ENCODE measurements around the gene HAND1. TPM values are rescaled to one million over a fixed set of nuclear protein-coding genes. Genes with fewer than 3 reads are reported as not detected.

The HAND1 gene
- total RNA-seq (not detected), polyA plus RNA-seq (not detected), total RNA-seq (not detected)

DNA sequence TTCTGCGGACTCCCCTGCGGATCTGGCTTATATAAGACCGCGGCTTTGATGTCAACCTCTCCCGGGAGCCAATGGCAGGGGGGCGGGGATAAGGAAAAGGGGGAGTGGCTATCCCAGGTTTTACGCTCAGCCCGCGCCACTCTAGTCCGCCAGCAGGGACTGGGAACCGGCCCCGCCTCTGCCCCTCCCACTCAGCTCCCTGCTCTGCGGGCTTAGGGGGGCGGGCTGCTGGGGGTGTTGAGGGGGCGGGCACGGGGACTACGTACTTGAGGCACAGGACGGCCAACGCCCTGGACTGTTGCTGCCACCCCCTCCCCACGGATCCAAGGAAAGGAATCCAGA lies at the start of gene HAND1:
TSS of gene HAND1 (minus strand) at position 4 of the 342 bp plus-strand sequence. CDS start 219 bp downstream, outside the sequence.
- H3K9me3 Mint-ChIP-seq, result peaks cover 0 to 6% (median 0%) of the 10 kb centered on the region in 11 donors
- Histone ChIP-seq H3K36me3 (ENCODE audit: control insufficient read depth in 2 of 3, insufficient read depth in 3 of 3, low read length in 3 of 3) (no peaks in the 10 kb centered on the region), H3K27me3 (ENCODE audit: control insufficient read depth in 2 of 2, insufficient read depth in 2 of 2, low read length in 2 of 2) (peaks cover 14 to 76% of the 10 kb centered on the region in 2 donors), H3K27ac (ENCODE audit: low read depth, low read length) (no peak within 1 kb of the TSS), H3K4me1 (ENCODE audit: control insufficient read depth in 2 of 2, insufficient read depth in 2 of 2, low read length in 2 of 2) (peaks cover 18 to 44% of the 10 kb centered on the region in 2 donors), H3K4me3 (ENCODE audit: low read length) (no peak within 1 kb of the TSS), H3K9me3 (ENCODE audit: control insufficient read depth in 2 of 3, low read length in 3 of 3) (no peaks in the 10 kb centered on the region)
- peak within 1 kb of the TSS; percentile 23 to 86 (median 69) for H3K4me3 Mint-ChIP-seq
- peaks cover 81 to 96% (median 85%) of the 10 kb centered on the region in 5 donors for H3K27me3 Mint-ChIP-seq
- peak within 1 kb of the TSS in 1 of 9 donors; percentile 73 for H3K27ac Mint-ChIP-seq
- POLR2A ChIA-PET, result no interaction called here
- peaks cover 0 to 18% (median 0%) of the 10 kb centered on the region in 5 donors for H3K36me3 Mint-ChIP-seq
- DNase-seq, result no peak
- intact Hi-C loops (cut with micrococcal nuclease), result loop anchor here in 1 of 2 donors (10.0 kb wide), 1 partner anchor 1247 kb away; no protein-coding TSS in a partner anchor
- ATAC-seq, result no peak
- CTCF ChIA-PET, result no interaction called here
- peaks cover 34 to 66% (median 59%) of the 10 kb centered on the region in 7 donors for H3K4me1 Mint-ChIP-seq

DNA sequence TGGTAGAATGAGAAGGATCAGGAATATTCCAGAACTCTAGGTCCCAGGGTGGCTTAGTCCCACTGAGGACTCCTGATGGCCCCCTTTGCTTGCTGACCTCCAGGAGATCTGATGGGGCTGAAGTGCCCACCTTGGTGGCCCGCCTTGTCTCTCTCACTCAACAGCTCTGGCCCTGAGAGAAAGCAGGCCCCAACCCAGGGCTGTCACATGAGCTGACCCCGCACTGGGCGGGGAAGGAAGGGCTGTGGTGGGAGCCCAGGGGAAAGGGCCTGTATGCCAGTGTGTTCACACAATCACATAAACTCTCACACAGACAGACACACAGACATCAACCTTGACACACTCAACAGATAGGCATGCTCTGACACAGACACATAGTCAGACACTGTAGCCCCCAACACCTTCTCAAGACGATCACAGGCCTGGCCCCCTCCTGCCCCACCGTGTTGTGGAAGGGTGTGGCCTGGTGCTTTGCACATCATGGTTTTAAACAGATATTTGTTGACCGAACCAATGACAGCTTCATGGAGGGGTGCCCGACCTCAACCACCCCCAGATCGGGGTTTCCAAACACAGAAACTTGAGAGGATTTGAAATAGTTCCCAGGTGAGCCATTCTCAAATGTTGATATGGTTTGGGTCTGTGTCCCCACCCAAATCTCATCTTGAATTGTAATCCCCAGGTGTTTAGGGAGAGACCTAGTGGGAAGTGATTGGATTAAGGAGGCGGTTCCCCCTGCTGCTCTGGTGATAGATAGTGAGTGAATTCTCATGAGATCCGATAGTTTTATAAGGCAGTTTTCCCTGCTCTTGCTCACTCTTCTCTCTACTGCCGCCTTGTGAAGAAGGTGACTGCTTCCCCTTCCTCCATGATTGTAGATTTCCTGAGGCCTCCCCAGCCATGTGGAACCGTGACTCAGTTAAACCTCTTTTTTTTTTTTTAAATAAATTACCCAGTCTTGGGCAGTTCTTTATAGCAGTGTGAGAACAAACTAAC lies 48.5 kb upstream of the HAND1 start:
- ChIA-PET CTCF (no interaction called here), POLR2A (no interaction called here)
- no peak overlapping the region for H3K4me3 ChIP-seq (ENCODE audit: low read length)
- no peaks in the 10 kb centered on the region for H3K9me3 ChIP-seq (ENCODE audit: control insufficient read depth in 2 of 3, low read length in 3 of 3)
- intact Hi-C loops (cut with micrococcal nuclease), result no loop called here
- no peaks in the 10 kb centered on the region for H3K27me3 ChIP-seq (ENCODE audit: control insufficient read depth in 2 of 2, insufficient read depth in 2 of 2, low read length in 2 of 2)
- peak; percentile 8 for ATAC-seq
- peaks cover 10 to 43% (median 34%) of the 10 kb centered on the region in 5 donors for H3K27me3 Mint-ChIP-seq
- H3K4me3 Mint-ChIP-seq, result no peak overlapping the region
- no peaks in the 10 kb centered on the region for H3K36me3 Mint-ChIP-seq
- H3K9me3 Mint-ChIP-seq, result peaks cover 0 to 3% (median 0%) of the 10 kb centered on the region in 11 donors
- H3K4me1 Mint-ChIP-seq, result peaks cover 0 to 2% (median 0%) of the 10 kb centered on the region in 7 donors
- no peak for DNase-seq
- no peaks in the 10 kb centered on the region for H3K4me1 ChIP-seq (ENCODE audit: control insufficient read depth in 2 of 2, insufficient read depth in 2 of 2, low read length in 2 of 2)
- H3K36me3 ChIP-seq (ENCODE audit: control insufficient read depth in 2 of 3, insufficient read depth in 3 of 3, low read length in 3 of 3), result no peaks in the 10 kb centered on the region
- H3K27ac ChIP-seq (ENCODE audit: low read depth, low read length), result no peak overlapping the region
- H3K27ac Mint-ChIP-seq, result no peak overlapping the region

DNA sequence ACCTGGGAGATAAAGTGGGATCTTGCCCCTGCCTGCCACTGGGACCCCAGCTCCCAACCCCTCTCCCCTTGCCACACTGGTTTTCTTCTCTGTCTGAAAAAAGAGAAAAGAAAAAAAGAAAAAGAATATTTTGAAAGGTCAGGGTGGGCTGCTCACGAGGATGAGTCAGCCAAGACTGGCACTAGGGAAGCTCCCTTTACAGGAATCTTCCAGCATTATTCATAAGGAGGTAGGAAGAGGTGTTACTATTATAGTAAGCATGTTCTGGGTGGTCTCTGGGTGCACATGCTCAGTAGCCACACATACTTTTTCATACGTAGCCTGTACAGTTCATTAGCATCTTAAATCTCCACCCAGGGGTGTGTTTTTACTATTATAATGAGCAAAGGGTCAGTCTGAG lies 46.8 kb upstream of the HAND1 start:
- H3K4me1 ChIP-seq (ENCODE audit: control insufficient read depth in 2 of 2, insufficient read depth in 2 of 2, low read length in 2 of 2), result no peaks in the 10 kb centered on the region
- Mint-ChIP-seq H3K27me3 (peaks cover 19 to 48% (median 43%) of the 10 kb centered on the region in 5 donors), H3K27ac (no peak overlapping the region), H3K4me1 (peaks cover 0 to 2% (median 0%) of the 10 kb centered on the region in 7 donors), H3K9me3 (peaks cover 0 to 2% (median 0%) of the 10 kb centered on the region in 11 donors), H3K4me3 (no peak overlapping the region), H3K36me3 (no peaks in the 10 kb centered on the region)
- H3K36me3 ChIP-seq (ENCODE audit: control insufficient read depth in 2 of 3, insufficient read depth in 3 of 3, low read length in 3 of 3), result no peaks in the 10 kb centered on the region
- no peaks in the 10 kb centered on the region for H3K9me3 ChIP-seq (ENCODE audit: control insufficient read depth in 2 of 3, low read length in 3 of 3)
- ChIA-PET POLR2A (no interaction called here), CTCF (no interaction called here)
- DNase-seq, result no peak
- intact Hi-C loops (cut with micrococcal nuclease), result no loop called here
- no peaks in the 10 kb centered on the region for H3K27me3 ChIP-seq (ENCODE audit: control insufficient read depth in 2 of 2, insufficient read depth in 2 of 2, low read length in 2 of 2)
- no peak overlapping the region for H3K27ac ChIP-seq (ENCODE audit: low read depth, low read length)
- no peak overlapping the region for H3K4me3 ChIP-seq (ENCODE audit: low read length)
- ATAC-seq, result no peak

DNA sequence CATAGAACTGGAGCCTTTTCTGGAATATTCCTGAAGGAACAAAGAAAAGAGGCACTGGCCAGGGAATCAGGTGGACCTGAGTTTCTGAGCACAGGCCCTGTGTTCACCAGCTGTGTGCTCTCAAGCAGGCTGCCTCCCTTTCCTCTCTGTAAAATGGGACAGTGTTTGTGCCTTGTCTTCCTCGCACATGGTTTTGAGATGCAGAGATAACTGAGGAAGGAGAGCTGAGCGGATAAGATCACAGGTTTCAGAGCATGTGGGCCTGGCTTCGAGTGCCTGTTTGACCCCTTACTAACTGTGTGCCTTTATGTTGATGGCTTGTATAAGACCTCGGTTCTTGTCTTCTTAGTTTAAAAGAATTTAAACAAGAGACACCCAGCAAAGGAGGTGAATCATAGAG lies 46.2 kb upstream of the HAND1 start:
- ChIA-PET POLR2A (no interaction called here), CTCF (no interaction called here)
- H3K4me3 ChIP-seq (ENCODE audit: low read length), result no peak overlapping the region
- H3K27ac ChIP-seq (ENCODE audit: low read depth, low read length), result no peak overlapping the region
- no peaks in the 10 kb centered on the region for H3K27me3 ChIP-seq (ENCODE audit: control insufficient read depth in 2 of 2, insufficient read depth in 2 of 2, low read length in 2 of 2)
- Mint-ChIP-seq H3K4me3 (no peak overlapping the region), H3K27ac (no peak overlapping the region), H3K9me3 (peaks cover 0 to 2% (median 0%) of the 10 kb centered on the region in 11 donors), H3K4me1 (peaks cover 0 to 2% (median 0%) of the 10 kb centered on the region in 7 donors), H3K36me3 (no peaks in the 10 kb centered on the region), H3K27me3 (peaks cover 20 to 52% (median 47%) of the 10 kb centered on the region in 5 donors)
- no peaks in the 10 kb centered on the region for H3K36me3 ChIP-seq (ENCODE audit: control insufficient read depth in 2 of 3, insufficient read depth in 3 of 3, low read length in 3 of 3)
- intact Hi-C loops (cut with micrococcal nuclease), result no loop called here
- no peaks in the 10 kb centered on the region for H3K4me1 ChIP-seq (ENCODE audit: control insufficient read depth in 2 of 2, insufficient read depth in 2 of 2, low read length in 2 of 2)
- no peaks in the 10 kb centered on the region for H3K9me3 ChIP-seq (ENCODE audit: control insufficient read depth in 2 of 3, low read length in 3 of 3)
- DNase-seq (no peak), ATAC-seq (no peak)

DNA sequence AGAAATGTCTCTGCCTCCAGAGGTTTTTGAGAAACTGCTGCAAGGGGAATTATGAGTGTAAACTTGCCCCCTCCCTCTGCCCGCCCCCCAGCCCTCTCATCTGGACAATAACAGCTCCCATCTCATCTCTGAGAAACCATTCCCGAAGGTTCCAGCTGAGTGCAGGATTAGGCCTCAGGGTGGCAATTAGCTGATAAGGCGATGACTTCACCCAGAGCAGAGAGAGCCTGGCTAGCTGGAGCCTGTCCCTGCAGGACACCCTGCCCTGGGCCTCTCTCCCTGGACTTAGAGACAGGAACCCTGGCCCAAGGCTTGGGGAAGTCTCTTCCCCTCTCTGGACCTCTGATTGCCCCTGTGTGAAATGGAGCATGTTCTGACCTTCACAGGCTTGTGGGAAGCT lies 45.7 kb upstream of the HAND1 start:
- Mint-ChIP-seq H3K27me3 (peaks cover 18 to 55% (median 48%) of the 10 kb centered on the region in 5 donors), H3K4me1 (no peaks in the 10 kb centered on the region), H3K9me3 (no peaks in the 10 kb centered on the region), H3K27ac (no peak overlapping the region), H3K36me3 (no peaks in the 10 kb centered on the region), H3K4me3 (no peak overlapping the region)
- Histone ChIP-seq H3K4me1 (ENCODE audit: control insufficient read depth in 2 of 2, insufficient read depth in 2 of 2, low read length in 2 of 2) (no peaks in the 10 kb centered on the region), H3K4me3 (ENCODE audit: low read length) (no peak overlapping the region), H3K9me3 (ENCODE audit: control insufficient read depth in 2 of 3, low read length in 3 of 3) (no peaks in the 10 kb centered on the region), H3K27me3 (ENCODE audit: control insufficient read depth in 2 of 2, insufficient read depth in 2 of 2, low read length in 2 of 2) (no peaks in the 10 kb centered on the region), H3K27ac (ENCODE audit: low read depth, low read length) (no peak overlapping the region), H3K36me3 (ENCODE audit: control insufficient read depth in 2 of 3, insufficient read depth in 3 of 3, low read length in 3 of 3) (no peaks in the 10 kb centered on the region)
- ChIA-PET POLR2A (no interaction called here), CTCF (no interaction called here)
- intact Hi-C loops (cut with micrococcal nuclease), result no loop called here
- ATAC-seq, result no peak
- no peak for DNase-seq

DNA sequence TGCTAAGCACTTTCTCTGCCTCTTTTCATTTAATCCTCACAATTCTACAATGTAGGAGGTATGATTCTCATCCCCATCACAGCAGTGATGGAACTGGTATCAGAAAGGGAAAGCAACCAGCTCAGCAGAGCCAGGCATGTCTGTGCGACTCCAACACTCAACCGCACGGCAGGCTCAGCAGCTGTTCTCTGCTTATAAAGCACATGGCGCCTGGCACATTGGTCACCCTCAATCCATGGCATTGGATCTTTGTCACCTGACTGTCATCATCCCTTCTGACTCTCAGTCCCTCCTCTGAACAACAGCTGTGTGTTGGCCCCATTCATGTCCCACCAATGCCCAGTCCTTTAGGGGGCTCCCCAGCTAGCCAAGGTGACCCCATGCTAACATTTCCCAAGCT lies 45.1 kb upstream of the HAND1 start:
- Mint-ChIP-seq H3K27ac (no peak overlapping the region), H3K36me3 (no peaks in the 10 kb centered on the region), H3K4me1 (no peaks in the 10 kb centered on the region), H3K9me3 (no peaks in the 10 kb centered on the region), H3K4me3 (no peak overlapping the region), H3K27me3 (peaks cover 18 to 58% (median 46%) of the 10 kb centered on the region in 5 donors)
- no peak for ATAC-seq
- DNase-seq, result no peak
- H3K27me3 ChIP-seq (ENCODE audit: control insufficient read depth in 2 of 2, insufficient read depth in 2 of 2, low read length in 2 of 2), result no peaks in the 10 kb centered on the region
- H3K4me1 ChIP-seq (ENCODE audit: control insufficient read depth in 2 of 2, insufficient read depth in 2 of 2, low read length in 2 of 2), result no peaks in the 10 kb centered on the region
- no peaks in the 10 kb centered on the region for H3K36me3 ChIP-seq (ENCODE audit: control insufficient read depth in 2 of 3, insufficient read depth in 3 of 3, low read length in 3 of 3)
- H3K27ac ChIP-seq (ENCODE audit: low read depth, low read length), result no peak overlapping the region
- intact Hi-C loops (cut with micrococcal nuclease), result no loop called here
- no peaks in the 10 kb centered on the region for H3K9me3 ChIP-seq (ENCODE audit: control insufficient read depth in 2 of 3, low read length in 3 of 3)
- H3K4me3 ChIP-seq (ENCODE audit: low read length), result no peak overlapping the region
- POLR2A ChIA-PET, result no interaction called here
- CTCF ChIA-PET, result no interaction called here

DNA sequence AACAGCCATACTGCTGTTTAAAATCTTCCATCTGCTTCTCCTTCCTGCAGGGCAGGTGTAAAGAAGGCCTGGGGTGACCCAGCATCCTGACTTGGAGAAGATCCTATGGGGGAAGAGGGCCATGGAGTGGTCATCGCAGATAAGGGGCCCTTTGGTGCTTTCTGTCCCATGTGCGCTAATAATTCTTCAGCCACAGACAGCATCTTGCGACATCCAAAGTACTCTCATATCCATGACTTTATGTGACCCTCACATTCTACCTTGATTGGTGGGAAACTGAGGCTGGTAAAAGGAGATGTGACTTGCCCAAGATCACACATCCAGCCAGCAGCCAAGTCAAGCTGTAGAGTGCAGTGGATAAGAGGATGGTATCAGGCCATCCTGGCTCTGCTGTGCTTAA lies 44.3 kb upstream of the HAND1 start:
- Histone ChIP-seq H3K4me1 (ENCODE audit: control insufficient read depth in 2 of 2, insufficient read depth in 2 of 2, low read length in 2 of 2) (no peaks in the 10 kb centered on the region), H3K36me3 (ENCODE audit: control insufficient read depth in 2 of 3, insufficient read depth in 3 of 3, low read length in 3 of 3) (no peaks in the 10 kb centered on the region), H3K9me3 (ENCODE audit: control insufficient read depth in 2 of 3, low read length in 3 of 3) (no peaks in the 10 kb centered on the region), H3K27me3 (ENCODE audit: control insufficient read depth in 2 of 2, insufficient read depth in 2 of 2, low read length in 2 of 2) (no peaks in the 10 kb centered on the region), H3K4me3 (ENCODE audit: low read length) (no peak overlapping the region), H3K27ac (ENCODE audit: low read depth, low read length) (no peak overlapping the region)
- Mint-ChIP-seq H3K4me1 (no peaks in the 10 kb centered on the region), H3K27ac (no peak overlapping the region), H3K36me3 (no peaks in the 10 kb centered on the region), H3K4me3 (no peak overlapping the region), H3K9me3 (no peaks in the 10 kb centered on the region), H3K27me3 (peaks cover 18 to 57% (median 47%) of the 10 kb centered on the region in 5 donors)
- no peak for ATAC-seq
- CTCF ChIA-PET, result no interaction called here
- no peak for DNase-seq
- POLR2A ChIA-PET, result no interaction called here
- intact Hi-C loops (cut with micrococcal nuclease), result no loop called here
